Heart left ventricle (tissue), 16 donors: ENCODE measurements around the gene IPO11. TPM values are rescaled to one million over a fixed set of nuclear protein-coding genes. Genes with fewer than 3 reads are reported as not detected.
"Not testable (repeated sequence)": the region's sequence is repeated elsewhere in the genome, so short reads cannot be mapped to it uniquely, and the experiment has no call there.

Source experiments
- ATAC-seq, 4 donors: fragments of 200-7000 bp; cut with Tn5 transposase; one replicate each; pipeline ENCODE4 v1.9.1; 2020 to 2022; ENCODE audit warnings: moderate library complexity in 4 of 4, mild to moderate bottlenecking in 3 of 4, moderate number of reproducible peaks in 1 of 4
- DNase-seq, 5 donors: peaks; one replicate each; pipeline ENCODE4 v3.0.0-alpha.2; 2020
- H3K27ac ChIP-seq, 12 donors: fragments of 200-600 bp; sonication (generic) in 4 of 12; one replicate each; pipeline versions ENCODE4 v1.5.0 to v1.8.0; 2016 to 2022; ENCODE audit warnings: mild to moderate bottlenecking in 2 of 12
- H3K27me3 ChIP-seq, 9 donors: fragments of 200-600 bp; sonication (generic) in 2 of 9; one replicate each; pipeline versions ENCODE4 v1.5.1 to v1.8.0; 2016 to 2022; ENCODE audit warnings: mild to moderate bottlenecking in 3 of 9
- H3K36me3 ChIP-seq, 9 donors: fragments of 200-600 bp; sonication (generic) in 2 of 9; one replicate each; pipeline versions ENCODE4 v1.5.0 to v1.8.0; 2018 to 2022; ENCODE audit warnings: mild to moderate bottlenecking in 2 of 9
- H3K4me1 ChIP-seq, 12 donors: fragments of 200-600 bp; sonication (generic) in 4 of 12; one replicate each; pipeline versions ENCODE4 v1.5.0 to v1.8.0; 2016 to 2022; ENCODE audit warnings: mild to moderate bottlenecking in 3 of 12
- H3K4me3 ChIP-seq, 12 donors: fragments of 200-600 bp; sonication (generic) in 4 of 12; one replicate each; pipeline versions ENCODE4 v1.5.0 to v1.8.0; 2017 to 2022; ENCODE audit warnings: mild to moderate bottlenecking in 9 of 12, moderate library complexity in 4 of 12
- H3K9me3 ChIP-seq, 12 donors: fragments of 200-600 bp; sonication (generic) in 4 of 12; one replicate each; pipeline versions ENCODE4 v1.5.0 to v1.8.0; 2016 to 2022; ENCODE audit warnings: mild to moderate bottlenecking in 1 of 12
- POLR2A ChIP-seq, 2 donors: fragments of 450-650 bp; IDR thresholded peaks; one replicate each; pipeline ENCODE4 v1.6.1; 2017; ENCODE audit warnings: antibody characterized with exemption in 2 of 2, mild to moderate bottlenecking in 2 of 2, moderate library complexity in 2 of 2
- WGBS, 4 donors: extraction: QIAGEN DNeasy Blood & Tissue Kit in 2 of 4; methylation state at CpG; one replicate each; pipeline versions ENCODE4 v1.1.5 to v1.1.7; 2013 to 2018; 5-methylcytosine and 5-hydroxymethylcytosine counted together
- intact Hi-C, 10 donors: fragments of 100-400 bp; cut with DNase I; formaldehyde crosslinking; loops; one replicate each; pipeline versions ENCODE4 v1.11.1 to v1.14.2; 2022
- polyA plus RNA-seq, 2 donors: library from polyadenylated mRNA; stranded (reverse); fragments of 200-250 nt; gene quantifications; one replicate each; pipeline ENCODE4 v1.2.3, GENCODE V29; 2013
- total RNA-seq, 9 donors: library from RNA; depleted of rRNA in 2 of 9; stranded (reverse); fragments of >200 nt in 2 of 9; fragmentation: NEBNext Ultra II Directional in 3 of 9; extraction: Animal tissue kit (Norgen Biotek cat#: 25700) in 3 of 9; gene quantifications; one replicate each; pipeline versions ENCODE4 v1.1.0 to v1.2.4, GENCODE V29; 2016 to 2023
- TF ChIP-seq, protein P1 (sequence below), 12 donors: fragments of 200-600 bp; sonication (generic) in 4 of 12; IDR thresholded peaks; one replicate each; pipeline versions ENCODE4 v1.5.0 to v1.8.0; 2018 to 2022; ENCODE audit warnings: antibody characterized with exemption in 12 of 12, mild to moderate bottlenecking in 5 of 12
- donor health status: ischemic (EF 13 %, LVEDD 7.1; RV severe dilation, severe dysfunction).
- donor health status: healthy with polysubstance abuse.
- donor health status: DM: no; HTN: yes; CAD: no.
- donor health status: DM: no; HTN: no; CAD: no.
- donor health status: ischemic (EF 25% LVEDD 6.9; RV normal size, moderate dysfunction).
- donor health status: ischemic (EF 25% LVEDD 5.7; RV mildly dilated, moderate dysfunction).
- donor health status: healthy.
- donor health status: DM: yes; HTN: yes; CAD: no.
- donor health status: ischemic (EF 35%, LVEDD 5.7; RV mildly dilated, moderate dysfunction).
- donor health status: nonischemic (EF 11% LVEDD 7.7; RV severe dilation, severe dysfunction).
- donor health status: DM: yes; HTN: yes; CAD: no.
- donor health status: PGD.
- donor health status: ischemic (EF 29% LVEDD 5.4; RV normal size, mild dysfunction).
- donor health status: nonischemic (EF 23%, LVEDD 6.1; RV moderate dilation, normal function).

The IPO11 gene
- total and polyA plus RNA-seq, 11 donors = 8.2 to 40.4 (median 29.1) TPM

DNA sequence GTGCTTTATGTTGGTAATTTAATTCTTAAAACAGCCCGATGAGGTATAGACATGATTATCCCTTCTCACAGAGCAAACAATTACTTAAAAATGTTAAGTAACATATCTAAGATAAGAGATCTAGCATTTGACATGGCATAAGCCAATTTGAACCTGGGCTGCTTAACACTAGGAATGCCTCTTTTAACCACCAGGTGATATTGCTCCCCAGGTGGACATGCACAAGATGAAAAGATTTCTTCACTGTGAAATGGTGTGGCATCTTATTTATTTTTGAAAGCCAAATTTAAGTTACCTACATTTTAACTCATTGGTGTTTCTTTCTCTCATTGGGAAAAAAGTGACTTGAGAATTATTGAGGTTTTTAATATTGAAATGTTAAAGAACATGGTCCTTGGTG is 150.3 kb downstream of the IPO11 start:
- 84 to 90% (median 87%) methylated on average over 1 of the region's 1 CpG for WGBS, 4 donors
- Histone ChIP-seq H3K36me3 (peaks cover 0 to 53% (median 12%) of the 10 kb centered on the region in 9 donors), H3K27ac (no peak overlapping the region), H3K4me3 (no peak overlapping the region), H3K27me3 (no peaks in the 10 kb centered on the region), H3K4me1 (no peaks in the 10 kb centered on the region), H3K9me3 (peaks cover 0 to 24% (median 7%) of the 10 kb centered on the region in 12 donors)
- intact Hi-C loops = no loop called here
- no peak for DNase-seq
- TF ChIP-seq, protein P1, sequence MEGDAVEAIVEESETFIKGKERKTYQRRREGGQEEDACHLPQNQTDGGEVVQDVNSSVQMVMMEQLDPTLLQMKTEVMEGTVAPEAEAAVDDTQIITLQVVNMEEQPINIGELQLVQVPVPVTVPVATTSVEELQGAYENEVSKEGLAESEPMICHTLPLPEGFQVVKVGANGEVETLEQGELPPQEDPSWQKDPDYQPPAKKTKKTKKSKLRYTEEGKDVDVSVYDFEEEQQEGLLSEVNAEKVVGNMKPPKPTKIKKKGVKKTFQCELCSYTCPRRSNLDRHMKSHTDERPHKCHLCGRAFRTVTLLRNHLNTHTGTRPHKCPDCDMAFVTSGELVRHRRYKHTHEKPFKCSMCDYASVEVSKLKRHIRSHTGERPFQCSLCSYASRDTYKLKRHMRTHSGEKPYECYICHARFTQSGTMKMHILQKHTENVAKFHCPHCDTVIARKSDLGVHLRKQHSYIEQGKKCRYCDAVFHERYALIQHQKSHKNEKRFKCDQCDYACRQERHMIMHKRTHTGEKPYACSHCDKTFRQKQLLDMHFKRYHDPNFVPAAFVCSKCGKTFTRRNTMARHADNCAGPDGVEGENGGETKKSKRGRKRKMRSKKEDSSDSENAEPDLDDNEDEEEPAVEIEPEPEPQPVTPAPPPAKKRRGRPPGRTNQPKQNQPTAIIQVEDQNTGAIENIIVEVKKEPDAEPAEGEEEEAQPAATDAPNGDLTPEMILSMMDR (IDR thresholded peaks at IDR 0.05) = no peak
- TF ChIP-seq POLR2A (IDR thresholded peaks at IDR 0.05) = no peak
- no peak for ATAC-seq

DNA sequence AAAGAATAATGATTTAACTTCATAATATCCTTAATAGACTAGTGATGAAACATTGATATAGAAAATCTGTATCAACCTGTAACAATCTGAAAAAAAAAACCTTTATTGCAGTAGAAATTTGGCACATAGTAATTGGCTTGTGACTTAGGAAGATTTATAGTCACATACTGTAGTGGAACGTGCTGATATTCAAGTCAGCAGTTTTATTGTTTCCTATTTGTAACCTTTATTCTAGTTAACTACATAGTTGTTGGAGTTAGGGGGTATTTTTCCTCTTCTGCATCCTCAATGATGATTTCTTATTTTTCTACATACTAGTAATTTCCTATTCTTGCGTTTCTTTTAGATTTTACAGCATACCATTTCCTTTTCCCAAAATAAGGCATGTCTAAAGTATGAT is 151.5 kb downstream of the IPO11 start:
- H3K27me3 ChIP-seq = no peaks in the 10 kb centered on the region
- H3K36me3 ChIP-seq = peaks cover 0 to 63% (median 14%) of the 10 kb centered on the region in 9 donors
- no peaks in the 10 kb centered on the region for H3K4me1 ChIP-seq
- 63 to 80% (median 73%) methylated on average over 2 of the region's 2 CpGs for WGBS, 4 donors
- TF ChIP-seq, protein P1 (IDR thresholded peaks at IDR 0.05) = no peak
- TF ChIP-seq POLR2A (IDR thresholded peaks at IDR 0.05) = no peak
- no peak overlapping the region for H3K4me3 ChIP-seq
- intact Hi-C loops = no loop called here
- ATAC-seq (no peak), DNase-seq (no peak)
- H3K9me3 ChIP-seq = peaks cover 0 to 34% (median 11%) of the 10 kb centered on the region in 12 donors
- no peak overlapping the region for H3K27ac ChIP-seq

DNA sequence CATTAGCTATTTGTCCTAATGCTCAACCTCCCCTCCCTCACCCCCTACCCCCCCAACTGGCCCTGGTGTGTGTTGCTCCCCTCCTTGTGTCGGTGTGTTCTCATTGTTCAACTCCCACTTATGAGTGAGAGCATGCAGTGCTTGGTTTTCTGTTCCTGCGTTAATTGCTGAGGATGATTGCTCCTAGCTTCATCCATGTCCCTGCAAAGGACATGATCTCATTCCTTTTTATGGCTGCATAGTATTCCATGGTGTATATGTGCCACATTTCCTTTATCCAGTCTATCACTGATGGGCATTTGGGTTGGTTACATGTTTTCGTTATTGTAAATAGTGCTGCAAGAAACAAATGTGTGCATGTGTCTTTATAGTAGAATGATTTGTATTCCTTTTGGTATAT is 153.2 kb downstream of the IPO11 start:
- H3K27ac ChIP-seq, ATAC-seq, H3K27me3 ChIP-seq, DNase-seq, H3K4me1 ChIP-seq, H3K4me3 ChIP-seq, intact Hi-C loops: not testable (repeated sequence)
- whole genome bisulfite sequencing, 4 donors = 65 to 82% (median 72%) methylated on average over 3 of the region's 3 CpGs
- Histone ChIP-seq H3K36me3 (peaks cover 0 to 48% (median 14%) of the 10 kb centered on the region in 9 donors), H3K9me3 (peaks cover 0 to 34% (median 11%) of the 10 kb centered on the region in 12 donors)

DNA sequence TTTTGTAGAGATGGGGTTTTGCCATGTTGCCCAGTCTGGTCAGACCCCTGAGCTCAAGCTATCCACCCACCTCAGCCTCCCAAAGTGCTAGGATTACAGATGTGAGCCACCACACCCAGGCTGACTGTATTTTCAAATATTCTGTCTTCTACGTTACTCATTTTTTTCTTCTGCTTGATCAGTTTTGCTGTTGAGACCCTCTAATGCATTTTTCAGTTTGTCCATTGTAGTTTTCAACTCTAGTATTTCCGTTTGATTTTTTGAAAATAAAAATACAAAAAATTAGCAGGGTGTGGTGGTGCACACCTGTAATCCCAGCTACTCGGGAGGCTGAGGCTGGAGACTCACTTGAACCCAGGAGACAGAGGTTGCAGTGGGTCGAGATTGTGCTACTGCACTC is 155.6 kb downstream of the IPO11 start:
- Histone ChIP-seq H3K27me3 (no peaks in the 10 kb centered on the region), H3K4me3 (no peak overlapping the region), H3K4me1 (peaks cover 0 to 8% (median 0%) of the 10 kb centered on the region in 12 donors), H3K36me3 (peaks cover 0 to 34% (median 7%) of the 10 kb centered on the region in 9 donors), H3K27ac (no peak overlapping the region), H3K9me3 (peaks cover 0 to 34% (median 11%) of the 10 kb centered on the region in 12 donors)
- ATAC-seq (no peak), DNase-seq (no peak)
- intact Hi-C loops = no loop called here
- 94 to 98% (median 97%) methylated on average over 4 of the region's 4 CpGs for WGBS, 4 donors
- TF ChIP-seq, protein P1 (IDR thresholded peaks at IDR 0.05) = no peak
- no peak for TF ChIP-seq POLR2A (IDR thresholded peaks at IDR 0.05)
